ENCODE measurements around the gene MCUR1.
"Not testable (repeated sequence)": the region's sequence is repeated elsewhere in the genome, so short reads cannot be mapped to it uniquely, and the experiment has no call there.

The MCUR1 gene

DNA sequence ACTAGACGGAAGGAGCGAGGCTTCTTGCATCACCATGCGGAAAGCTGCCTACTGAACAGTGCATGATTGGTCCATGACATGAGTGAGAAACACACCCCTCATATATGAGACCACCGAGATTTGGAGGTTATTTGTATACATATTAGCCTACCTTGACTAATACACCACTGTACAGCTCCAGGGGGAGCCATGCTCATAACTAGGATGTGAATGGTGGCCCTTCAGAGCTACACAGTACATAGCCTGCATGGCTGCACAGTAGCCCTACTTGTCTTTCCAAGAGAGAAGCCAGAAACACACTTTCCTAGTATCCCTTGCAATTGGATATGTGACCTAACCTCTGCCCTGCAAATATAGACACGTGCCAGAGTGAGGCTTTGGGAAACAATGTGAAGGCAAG lies 21.8 kb upstream of the MCUR1 start:
- DNase-seq (ENCODE audit: low spot score), result no peak
- TF ChIP-seq, protein P1, sequence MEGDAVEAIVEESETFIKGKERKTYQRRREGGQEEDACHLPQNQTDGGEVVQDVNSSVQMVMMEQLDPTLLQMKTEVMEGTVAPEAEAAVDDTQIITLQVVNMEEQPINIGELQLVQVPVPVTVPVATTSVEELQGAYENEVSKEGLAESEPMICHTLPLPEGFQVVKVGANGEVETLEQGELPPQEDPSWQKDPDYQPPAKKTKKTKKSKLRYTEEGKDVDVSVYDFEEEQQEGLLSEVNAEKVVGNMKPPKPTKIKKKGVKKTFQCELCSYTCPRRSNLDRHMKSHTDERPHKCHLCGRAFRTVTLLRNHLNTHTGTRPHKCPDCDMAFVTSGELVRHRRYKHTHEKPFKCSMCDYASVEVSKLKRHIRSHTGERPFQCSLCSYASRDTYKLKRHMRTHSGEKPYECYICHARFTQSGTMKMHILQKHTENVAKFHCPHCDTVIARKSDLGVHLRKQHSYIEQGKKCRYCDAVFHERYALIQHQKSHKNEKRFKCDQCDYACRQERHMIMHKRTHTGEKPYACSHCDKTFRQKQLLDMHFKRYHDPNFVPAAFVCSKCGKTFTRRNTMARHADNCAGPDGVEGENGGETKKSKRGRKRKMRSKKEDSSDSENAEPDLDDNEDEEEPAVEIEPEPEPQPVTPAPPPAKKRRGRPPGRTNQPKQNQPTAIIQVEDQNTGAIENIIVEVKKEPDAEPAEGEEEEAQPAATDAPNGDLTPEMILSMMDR (IDR thresholded peaks at IDR 0.05; ENCODE audit: extremely low read depth, missing control alignments), result no peak

DNA sequence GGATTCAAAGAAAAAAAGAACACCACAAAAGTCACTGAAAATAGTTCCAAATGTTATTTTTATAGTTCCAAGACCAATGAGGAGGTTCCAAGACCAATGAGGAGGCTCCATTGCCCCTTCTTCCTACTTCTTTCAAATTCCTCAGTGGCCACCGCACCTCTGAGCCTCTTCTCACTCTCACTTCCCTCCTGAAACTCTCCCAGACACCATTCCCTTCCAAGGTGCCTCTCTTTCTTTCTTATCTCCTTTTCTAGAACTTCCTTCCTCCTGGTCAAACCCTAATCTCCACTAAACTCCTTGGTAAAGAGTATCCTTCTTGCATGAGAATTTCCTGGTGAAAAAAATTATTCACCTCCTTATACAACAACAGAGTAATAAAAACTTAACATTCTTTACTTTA lies 20.4 kb upstream of the MCUR1 start:
- no peak for DNase-seq (ENCODE audit: low spot score)
- TF ChIP-seq, protein P1 (IDR thresholded peaks at IDR 0.05; ENCODE audit: extremely low read depth, missing control alignments), result no peak

DNA sequence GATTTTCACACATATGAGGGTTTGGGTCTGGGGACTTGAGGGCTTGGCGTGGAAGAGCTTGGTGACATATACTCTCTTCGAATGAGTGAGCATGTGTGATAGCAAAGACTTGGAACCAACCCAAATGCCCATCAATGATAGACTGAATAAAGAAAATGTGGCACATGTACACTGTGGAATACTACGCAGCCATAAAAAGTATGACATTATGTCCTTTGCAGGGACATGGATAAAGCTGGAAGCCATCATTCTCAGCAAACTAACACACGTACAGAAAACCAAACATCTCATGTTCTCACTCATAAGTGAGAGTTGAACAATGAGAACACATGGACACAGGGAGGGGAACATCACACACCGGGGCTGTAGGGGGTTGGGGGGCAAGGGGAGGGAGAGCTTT lies 19.7 kb upstream of the MCUR1 start:
- not testable (repeated sequence) for DNase-seq (ENCODE audit: low spot score)

DNA sequence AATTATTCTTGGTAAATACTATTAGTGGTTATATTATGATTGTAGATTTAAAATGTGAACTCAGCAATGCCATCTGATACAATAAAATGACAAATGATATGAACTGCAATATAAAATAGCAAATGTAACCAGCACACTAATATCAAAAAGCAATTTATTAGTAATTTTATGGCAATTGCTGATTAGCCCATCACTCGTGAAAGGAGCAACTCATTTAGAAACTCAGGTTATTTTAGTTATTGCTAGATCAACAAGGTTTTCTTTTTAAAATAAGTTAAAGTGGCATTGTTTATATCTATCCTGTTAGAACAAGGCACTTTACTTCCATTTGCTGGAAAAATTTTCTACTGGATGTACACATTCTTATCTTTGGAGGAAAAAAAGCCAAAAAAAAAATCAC lies 18.4 kb upstream of the MCUR1 start:
- DNase-seq (ENCODE audit: low spot score), result no peak
- TF ChIP-seq, protein P1 (IDR thresholded peaks at IDR 0.05; ENCODE audit: extremely low read depth, missing control alignments), result no peak

DNA sequence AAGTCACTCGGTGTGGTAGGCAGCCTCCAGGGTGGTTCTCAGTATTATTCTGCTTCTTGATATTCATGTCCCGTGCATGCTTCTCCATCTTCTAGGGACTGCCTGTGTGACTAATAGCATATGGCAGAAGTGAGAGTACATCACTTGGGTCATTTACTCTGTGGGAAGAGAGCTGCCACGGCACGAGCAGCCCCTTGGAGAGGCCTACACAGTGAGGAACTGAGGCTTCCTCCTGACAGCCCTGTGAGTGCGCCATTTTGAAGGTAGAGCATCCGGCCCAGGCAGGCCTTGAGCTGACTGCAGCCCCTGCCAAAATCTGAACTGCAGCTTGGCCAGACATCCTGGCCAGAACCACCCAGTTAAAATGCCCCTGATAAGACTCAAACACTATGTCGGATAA lies 17.3 kb upstream of the MCUR1 start:
- no peak for DNase-seq (ENCODE audit: low spot score)
- TF ChIP-seq, protein P1 (IDR thresholded peaks at IDR 0.05; ENCODE audit: extremely low read depth, missing control alignments), result no peak

DNA sequence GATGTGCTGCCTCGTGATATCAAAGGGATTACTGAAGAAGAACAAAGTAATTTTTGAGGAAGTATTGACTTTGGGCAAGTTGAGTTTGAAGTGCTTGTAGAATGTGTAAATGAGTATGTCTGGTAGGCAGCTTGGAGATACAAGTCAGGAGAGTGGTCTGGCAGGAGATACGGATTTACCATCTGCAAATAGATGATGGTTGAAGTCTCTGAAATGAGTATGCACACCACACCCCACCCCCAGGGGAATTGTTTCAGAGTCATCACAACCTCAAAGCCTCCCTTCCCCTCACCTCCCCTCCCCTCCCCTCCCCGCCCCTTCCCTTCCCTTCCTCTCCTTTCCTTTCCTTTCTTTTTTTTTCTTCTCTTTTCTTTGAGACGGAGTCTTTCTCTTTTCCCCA lies 16.4 kb upstream of the MCUR1 start:
- TF ChIP-seq, protein P1 (IDR thresholded peaks at IDR 0.05; ENCODE audit: extremely low read depth, missing control alignments), result no peak
- no peak for DNase-seq (ENCODE audit: low spot score)

DNA sequence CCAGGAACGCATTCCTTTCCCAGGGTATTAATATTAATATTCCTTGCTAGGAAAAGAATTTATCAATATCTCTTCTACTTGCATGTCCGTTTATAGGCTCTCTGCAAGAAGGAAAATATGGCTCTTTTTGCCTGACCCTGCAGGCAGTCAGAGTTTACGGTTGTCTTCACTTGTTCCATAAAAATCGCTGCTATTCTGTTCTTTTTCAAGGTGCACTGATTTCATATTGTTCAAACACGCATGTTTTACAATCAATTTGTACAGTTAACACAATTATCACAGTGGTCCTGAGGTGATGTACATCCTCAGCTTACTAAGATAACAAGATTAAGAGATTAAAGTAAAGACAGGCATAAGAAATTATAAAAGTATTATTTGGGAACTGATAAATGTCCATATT lies 15.1 kb upstream of the MCUR1 start:
- not testable (repeated sequence) for DNase-seq (ENCODE audit: low spot score)

DNA sequence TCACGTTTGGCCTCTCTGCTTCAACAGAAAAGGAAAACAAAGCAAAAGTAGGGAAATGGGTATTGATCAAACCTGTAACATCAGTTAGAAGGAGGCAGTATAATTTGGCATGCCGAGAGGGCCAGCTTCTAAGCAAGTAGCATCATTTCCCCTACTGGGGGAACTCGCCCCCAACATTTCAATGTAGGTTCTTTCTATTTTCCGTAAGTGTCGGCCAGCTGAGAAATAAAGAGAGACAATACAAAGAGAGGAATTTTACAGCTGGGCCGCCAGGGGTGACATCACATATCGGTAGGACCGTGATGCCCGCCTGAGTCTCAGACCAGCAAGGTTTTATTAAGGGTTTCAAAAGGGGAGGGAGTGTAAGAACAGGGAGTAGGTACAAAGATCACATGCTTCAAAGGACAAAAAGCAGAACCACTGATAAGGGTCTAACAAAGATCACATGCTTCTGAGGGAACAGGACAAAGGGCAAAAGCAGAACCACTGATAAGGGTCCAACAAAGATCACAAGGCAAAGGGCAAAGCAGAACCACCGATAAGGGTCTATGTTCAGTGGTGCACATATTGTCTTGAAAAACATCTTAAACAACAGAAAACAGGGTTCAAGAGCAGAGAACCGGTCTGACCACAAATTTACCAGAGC lies 14.4 kb upstream of the MCUR1 start:
- not testable (repeated sequence) for DNase-seq (ENCODE audit: low spot score)

DNA sequence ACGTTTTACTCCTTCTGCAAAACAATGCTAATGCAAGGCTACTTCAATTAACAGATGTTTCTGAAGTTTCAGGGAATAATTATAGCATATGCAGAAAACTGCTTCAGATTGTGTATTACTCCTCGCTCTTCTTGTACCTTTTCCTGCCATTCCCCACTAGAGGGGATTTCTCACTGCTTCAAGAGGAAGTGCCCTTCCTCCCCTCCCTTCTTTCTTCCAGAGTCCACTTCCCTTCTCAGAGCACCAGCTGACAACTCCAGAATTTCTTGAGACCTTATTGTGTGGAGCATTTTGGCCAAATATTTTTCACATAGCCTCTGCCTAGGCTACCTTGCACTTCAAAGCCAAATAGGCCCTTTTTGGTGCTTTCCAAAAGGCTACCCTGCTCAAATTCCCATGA lies 12.7 kb upstream of the MCUR1 start:
- DNase-seq (ENCODE audit: low spot score), result no peak
- TF ChIP-seq, protein P1 (IDR thresholded peaks at IDR 0.05; ENCODE audit: extremely low read depth, missing control alignments), result no peak

Measured in GM20000 (cell line).